Daoy (cell line): ENCODE results near the gene EXOC4. TPM values are rescaled to one million over a fixed set of nuclear protein-coding genes. Genes with fewer than 3 reads are reported as not detected.

ENCODE experiments used
- DNase-seq: peaks from one replicate; pipeline ENCODE4 v3.0.0-alpha.2; 2015; ENCODE audit warnings: low read depth
- total RNA-seq: library from RNA; depleted of rRNA; stranded (reverse); fragments of >200 nt; shearing (Covaris generic); gene quantifications from 2 replicates; pipeline ENCODE4 v1.2.3, GENCODE V29; 2014

Gene EXOC4
- total RNA-seq, 1 experiment from 2014 or later, result 36.9 TPM

- peak; percentile 52 for DNase-seq
These were observed 112.2 kb downstream of the EXOC4 start for GRCh38 chr7:133364959-133365690.

DNA sequence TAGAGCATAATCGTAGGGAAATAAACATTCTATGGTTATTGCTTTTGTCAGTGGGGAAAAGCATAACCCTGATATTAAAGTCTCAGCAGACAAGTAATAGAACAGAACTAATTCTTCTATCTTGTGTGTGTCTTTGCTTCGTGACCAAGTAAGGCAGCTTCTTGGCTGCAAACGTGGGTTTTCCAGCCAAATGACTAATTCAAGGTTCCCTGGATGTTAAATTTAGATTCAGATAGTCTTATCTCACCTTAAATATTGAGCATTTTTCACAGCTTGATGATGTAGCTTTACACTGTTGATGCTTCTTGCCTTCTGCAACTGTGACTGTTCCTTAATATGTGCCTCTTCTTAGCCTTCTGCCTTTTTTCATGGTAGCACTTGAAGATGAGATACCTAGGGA lies 113.0 kb downstream of the EXOC4 start:
- DNase-seq, result peak; percentile 37

- DNase-seq, result no peak
These were observed 114.7 kb downstream of the EXOC4 start for GRCh38 chr7:133367561-133367960.

GRCh38 chr7:133369130-133369529 lies 116.3 kb downstream of the EXOC4 start:
- no peak for DNase-seq

DNA sequence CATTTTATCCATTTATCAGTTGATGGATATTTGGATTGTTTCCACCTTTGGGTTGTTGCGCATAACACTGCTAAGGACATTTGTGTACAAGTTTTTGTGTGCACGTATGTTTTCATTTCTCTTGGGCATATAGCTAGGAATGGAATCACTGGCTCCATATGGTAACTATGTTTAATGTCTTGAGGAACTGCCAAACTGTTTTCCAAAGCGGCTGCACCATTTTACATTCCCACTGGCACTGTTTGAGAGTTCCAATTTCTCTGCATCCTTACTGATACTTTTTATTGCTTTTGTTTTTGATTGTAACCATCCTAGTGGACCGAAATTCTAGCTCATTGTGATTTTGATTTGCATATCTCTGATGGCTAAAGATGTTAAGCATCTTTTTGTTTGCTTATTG lies 118.7 kb downstream of the EXOC4 start:
- no peak for DNase-seq

- no peak for DNase-seq
These were observed 119.5 kb downstream of the EXOC4 start for GRCh38 chr7:133372337-133372736.

DNA sequence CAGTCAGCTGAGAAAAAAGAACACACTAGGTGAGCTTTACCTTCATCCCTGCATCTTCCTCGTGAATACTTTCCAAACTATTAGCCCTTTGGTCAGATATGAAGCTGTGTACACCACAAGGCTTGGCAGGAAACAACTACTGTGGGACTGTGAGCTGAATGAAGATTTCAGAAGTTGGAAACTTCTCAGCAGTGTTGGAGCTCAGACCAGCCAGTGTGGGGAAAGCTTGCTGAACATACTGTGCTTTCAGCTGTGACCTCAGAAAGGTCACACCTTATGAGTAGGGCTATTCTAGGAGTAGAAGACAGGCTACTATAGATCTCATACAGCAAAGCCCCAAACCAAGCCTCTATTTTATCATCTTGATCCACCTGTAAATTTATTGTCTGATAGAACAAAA lies 123.6 kb downstream of the EXOC4 start:
- DNase-seq, result no peak

- no peak for DNase-seq
These were observed 129.1 kb downstream of the EXOC4 start for GRCh38 chr7:133381965-133382364.

GRCh38 chr7:133382775-133383559 lies 130.1 kb downstream of the EXOC4 start:
- no peak for DNase-seq

DNA sequence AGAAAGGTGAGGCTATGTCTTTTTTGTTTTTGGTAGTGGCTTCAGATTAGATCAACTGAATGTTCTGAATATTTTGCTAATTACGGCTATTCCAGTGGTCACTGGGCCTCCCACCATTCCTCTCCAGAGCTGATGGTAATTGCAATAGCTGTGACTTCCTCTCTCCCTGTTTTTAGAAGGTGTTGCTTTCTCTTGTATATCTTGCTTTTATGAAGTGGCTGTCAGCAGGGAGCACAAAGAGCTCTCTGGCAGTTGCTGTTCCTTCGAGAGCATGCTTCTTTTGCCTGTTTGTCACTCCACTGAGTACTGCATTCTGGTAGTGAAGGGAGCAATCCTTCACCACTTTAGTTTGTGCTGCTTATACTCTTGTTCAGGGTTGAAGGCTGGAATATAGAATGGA lies 133.3 kb downstream of the EXOC4 start:
- DNase-seq, result no peak

GRCh38 chr7:133389727-133390126 lies 136.8 kb downstream of the EXOC4 start:
- peak; percentile 21 for DNase-seq

GRCh38 chr7:133391206-133391605 lies 138.3 kb downstream of the EXOC4 start:
- DNase-seq, result no peak

GRCh38 chr7:133394369-133394768 lies 141.5 kb downstream of the EXOC4 start:
- no peak for DNase-seq

DNA sequence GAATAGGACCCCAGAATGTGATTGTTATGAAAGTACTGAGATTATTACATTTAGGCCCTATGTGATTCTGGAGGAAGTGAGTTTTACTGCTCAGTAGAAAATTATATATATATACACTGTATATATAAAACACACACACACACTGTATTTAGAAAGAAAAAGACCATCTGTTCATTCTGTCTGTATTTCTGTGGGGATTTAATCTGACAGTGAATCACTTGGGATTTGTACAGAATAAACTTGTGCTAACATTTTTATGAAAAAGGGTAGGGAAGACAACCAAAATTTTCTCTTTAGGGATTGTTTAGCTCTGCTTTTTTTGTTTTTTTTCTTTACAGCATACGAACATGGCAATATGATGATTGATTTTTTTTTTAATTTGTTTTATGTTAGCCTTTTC lies 142.7 kb downstream of the EXOC4 start:
- DNase-seq, result no peak

DNA sequence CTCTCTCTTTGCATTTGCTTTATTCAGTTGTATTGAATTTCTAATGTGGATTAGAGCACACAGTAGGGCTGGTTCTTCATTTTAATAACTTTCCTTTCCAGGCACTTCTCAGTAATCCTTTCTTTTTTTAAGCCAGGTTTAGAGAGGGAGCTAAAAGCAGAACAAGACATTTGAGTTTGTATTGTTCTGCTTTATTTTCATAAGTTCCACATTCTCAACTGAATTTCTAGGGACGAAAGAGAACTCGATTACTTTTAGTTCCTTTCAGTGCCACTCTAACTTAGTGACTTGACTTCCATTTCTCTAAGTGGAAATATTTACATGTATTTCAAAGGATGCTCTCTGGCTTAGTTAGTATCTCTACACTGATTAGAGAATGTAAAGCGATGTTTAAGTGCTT lies 145.6 kb downstream of the EXOC4 start:
- DNase-seq, result no peak

GRCh38 chr7:133401225-133401624 lies 148.3 kb downstream of the EXOC4 start:
- DNase-seq, result no peak

GRCh38 chr7:133408212-133408611 lies 155.3 kb downstream of the EXOC4 start:
- DNase-seq, result no peak

- DNase-seq, result no peak
These were observed 156.5 kb downstream of the EXOC4 start for GRCh38 chr7:133409421-133409820.

DNA sequence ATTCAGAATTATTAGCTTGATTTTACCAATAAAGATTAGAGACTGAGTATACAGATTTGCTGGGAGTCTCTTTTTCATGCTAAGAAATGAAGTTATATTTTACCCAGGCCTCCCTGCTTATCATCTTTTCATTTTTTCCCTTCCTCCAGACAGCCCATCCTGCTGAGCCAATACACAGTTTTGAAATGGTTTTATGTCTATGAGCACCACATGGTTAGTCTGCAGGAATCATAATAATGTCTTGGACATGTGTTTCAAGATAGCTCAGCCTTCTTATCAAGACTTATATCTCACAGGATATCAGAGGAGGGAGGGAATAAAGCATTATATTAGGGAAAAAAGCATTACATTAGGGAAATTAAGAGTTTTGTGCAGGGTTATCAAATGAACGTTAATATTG lies 157.1 kb downstream of the EXOC4 start:
- DNase-seq, result no peak

- no peak for DNase-seq
These were observed 158.5 kb downstream of the EXOC4 start for GRCh38 chr7:133411395-133411794.

DNA sequence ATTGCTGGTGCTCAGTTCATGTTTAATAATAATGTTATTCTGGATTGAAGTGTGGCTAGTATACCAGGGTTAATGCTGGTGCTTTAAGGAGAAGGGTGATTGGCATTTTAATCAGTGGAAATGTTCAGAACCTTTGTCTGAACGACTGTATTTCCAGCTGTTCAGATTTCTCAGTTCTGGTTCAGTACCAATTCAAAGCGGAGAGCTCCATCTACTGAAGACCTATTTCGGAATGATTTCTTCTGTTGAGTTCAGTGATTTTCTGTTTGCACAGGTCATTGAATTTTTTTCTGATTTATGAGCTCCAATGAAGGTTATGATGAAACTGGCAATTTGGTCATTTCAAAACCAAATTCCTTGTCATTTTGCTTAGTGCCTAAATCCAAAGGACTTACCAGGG lies 160.1 kb downstream of the EXOC4 start:
- DNase-seq, result no peak

DNA sequence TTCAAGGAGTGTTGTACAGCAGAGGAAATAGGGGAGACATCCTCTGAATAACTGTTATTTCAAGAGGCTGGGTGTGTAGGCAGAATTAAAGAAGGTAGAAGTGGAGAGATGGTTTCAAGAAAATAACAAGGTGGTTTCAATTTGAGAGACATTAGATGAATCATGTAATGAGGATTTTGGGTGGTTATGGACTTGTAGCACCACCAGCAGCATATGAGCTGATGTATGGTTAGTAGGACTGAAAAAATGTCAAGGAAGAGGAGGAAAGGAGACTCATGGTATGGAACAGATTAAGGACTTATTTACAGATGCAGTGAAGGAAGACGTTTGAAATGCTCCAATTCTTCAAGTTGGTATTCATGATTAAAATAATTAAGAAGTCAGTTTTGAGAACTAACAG lies 166.2 kb downstream of the EXOC4 start:
- no peak for DNase-seq

GRCh38 chr7:133423618-133424017 lies 170.7 kb downstream of the EXOC4 start:
- no peak for DNase-seq
